ENCODE results near the gene RNLS. TPM values are rescaled to one million over a fixed set of nuclear protein-coding genes. Genes with fewer than 3 reads are reported as not detected.

RNLS gene
- total RNA-seq, 1 donor from 2014 or later: 13.3 TPM

GRCh38 chr10:88512599-88512998 is 70.5 kb downstream of the RNLS start:
- Histone ChIP-seq H3K4me1 (no peaks in the 10 kb centered on the region), H3K27ac (no peak overlapping the region), H3K9me3 (no peaks in the 10 kb centered on the region), H3K36me3 (no peaks in the 10 kb centered on the region), H3K4me3 (no peak overlapping the region), H3K27me3 (no peaks in the 10 kb centered on the region)
- no peak for DNase-seq (ENCODE audit: extremely low spot score in 2 of 2)
- intact Hi-C loops (cut with DNase I): no loop called here
- TF ChIP-seq CTCF (IDR thresholded peaks at IDR 0.05) (no peak), POLR2A (IDR thresholded peaks at IDR 0.05) (no peak), POLR2AphosphoS5 (IDR thresholded peaks at IDR 0.05; ENCODE audit: insufficient read depth in 1 of 2, low read depth in 1 of 2) (no peak)

GRCh38 chr10:88508796-88509195 is 74.3 kb downstream of the RNLS start:
- DNase-seq (ENCODE audit: extremely low spot score in 2 of 2): no peak
- no peaks in the 10 kb centered on the region for H3K4me1 ChIP-seq

GRCh38 chr10:88507826-88508453 is 75.2 kb downstream of the RNLS start:
- TF ChIP-seq POLR2AphosphoS5 (IDR thresholded peaks at IDR 0.05; ENCODE audit: insufficient read depth in 1 of 2, low read depth in 1 of 2) (no peak), POLR2A (IDR thresholded peaks at IDR 0.05) (no peak), CTCF (IDR thresholded peaks at IDR 0.05) (no peak)
- Histone ChIP-seq H3K36me3 (no peaks in the 10 kb centered on the region), H3K27me3 (no peaks in the 10 kb centered on the region), H3K9me3 (no peaks in the 10 kb centered on the region), H3K27ac (no peak overlapping the region), H3K4me1 (no peaks in the 10 kb centered on the region), H3K4me3 (no peak overlapping the region)
- DNase-seq (ENCODE audit: extremely low spot score in 2 of 2): no peak
- intact Hi-C loops (cut with DNase I): no loop called here

More at GRCh38 chr10:88508796-88509195, 74.3 kb downstream of the RNLS start:
- Histone ChIP-seq H3K27me3 (no peaks in the 10 kb centered on the region), H3K27ac (no peak overlapping the region), H3K9me3 (no peaks in the 10 kb centered on the region), H3K4me3 (no peak overlapping the region), H3K36me3 (no peaks in the 10 kb centered on the region)
- intact Hi-C loops (cut with DNase I): no loop called here
- no peak for TF ChIP-seq POLR2AphosphoS5 (IDR thresholded peaks at IDR 0.05; ENCODE audit: insufficient read depth in 1 of 2, low read depth in 1 of 2)
- no peak for TF ChIP-seq POLR2A (IDR thresholded peaks at IDR 0.05)
- no peak for TF ChIP-seq CTCF (IDR thresholded peaks at IDR 0.05)

GRCh38 chr10:88507404-88507803 is 75.7 kb downstream of the RNLS start:
- Histone ChIP-seq H3K27ac (no peak overlapping the region), H3K36me3 (no peaks in the 10 kb centered on the region), H3K9me3 (no peaks in the 10 kb centered on the region), H3K27me3 (no peaks in the 10 kb centered on the region), H3K4me1 (no peaks in the 10 kb centered on the region), H3K4me3 (no peak overlapping the region)
- TF ChIP-seq POLR2A (IDR thresholded peaks at IDR 0.05) (no peak), POLR2AphosphoS5 (IDR thresholded peaks at IDR 0.05; ENCODE audit: insufficient read depth in 1 of 2, low read depth in 1 of 2) (peak in 1 of 2 donors; percentile 34), CTCF (IDR thresholded peaks at IDR 0.05) (no peak)
- DNase-seq (ENCODE audit: extremely low spot score in 2 of 2): no peak
- intact Hi-C loops (cut with DNase I): no loop called here

GRCh38 chr10:88505680-88506215 is 77.4 kb downstream of the RNLS start:
- H3K4me3 ChIP-seq: no peak overlapping the region
- no peaks in the 10 kb centered on the region for H3K27me3 ChIP-seq
- no peaks in the 10 kb centered on the region for H3K36me3 ChIP-seq
- TF ChIP-seq POLR2A (IDR thresholded peaks at IDR 0.05) (no peak), POLR2AphosphoS5 (IDR thresholded peaks at IDR 0.05; ENCODE audit: insufficient read depth in 1 of 2, low read depth in 1 of 2) (no peak), CTCF (IDR thresholded peaks at IDR 0.05) (no peak)
- intact Hi-C loops (cut with DNase I): no loop called here
- no peaks in the 10 kb centered on the region for H3K4me1 ChIP-seq
- DNase-seq (ENCODE audit: extremely low spot score in 2 of 2): no peak
- no peaks in the 10 kb centered on the region for H3K9me3 ChIP-seq
- no peak overlapping the region for H3K27ac ChIP-seq

Data from vagina (tissue), 2 donors.